ENCODE data around the gene RTRAF.

DNA sequence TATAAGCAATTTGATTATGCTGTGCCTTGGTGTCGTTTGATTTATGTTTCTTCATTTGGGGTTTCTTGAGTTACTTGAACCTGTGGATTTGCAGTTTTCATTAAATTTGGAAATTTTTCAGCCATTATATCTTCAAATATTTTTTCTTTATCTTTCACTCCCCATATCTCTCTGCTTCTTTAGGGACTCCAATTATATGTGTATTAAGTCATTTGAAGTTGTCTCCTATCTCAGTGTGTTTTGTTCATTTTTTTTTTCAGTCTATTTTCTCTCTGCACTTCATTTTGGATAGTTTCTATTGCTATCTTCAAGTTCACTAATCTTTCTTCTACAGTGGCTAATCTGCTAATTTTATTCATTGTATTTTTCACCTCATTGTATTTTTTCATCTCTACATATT is 29.4 kb upstream of the RTRAF start:
- TF ChIP-seq, protein P1, sequence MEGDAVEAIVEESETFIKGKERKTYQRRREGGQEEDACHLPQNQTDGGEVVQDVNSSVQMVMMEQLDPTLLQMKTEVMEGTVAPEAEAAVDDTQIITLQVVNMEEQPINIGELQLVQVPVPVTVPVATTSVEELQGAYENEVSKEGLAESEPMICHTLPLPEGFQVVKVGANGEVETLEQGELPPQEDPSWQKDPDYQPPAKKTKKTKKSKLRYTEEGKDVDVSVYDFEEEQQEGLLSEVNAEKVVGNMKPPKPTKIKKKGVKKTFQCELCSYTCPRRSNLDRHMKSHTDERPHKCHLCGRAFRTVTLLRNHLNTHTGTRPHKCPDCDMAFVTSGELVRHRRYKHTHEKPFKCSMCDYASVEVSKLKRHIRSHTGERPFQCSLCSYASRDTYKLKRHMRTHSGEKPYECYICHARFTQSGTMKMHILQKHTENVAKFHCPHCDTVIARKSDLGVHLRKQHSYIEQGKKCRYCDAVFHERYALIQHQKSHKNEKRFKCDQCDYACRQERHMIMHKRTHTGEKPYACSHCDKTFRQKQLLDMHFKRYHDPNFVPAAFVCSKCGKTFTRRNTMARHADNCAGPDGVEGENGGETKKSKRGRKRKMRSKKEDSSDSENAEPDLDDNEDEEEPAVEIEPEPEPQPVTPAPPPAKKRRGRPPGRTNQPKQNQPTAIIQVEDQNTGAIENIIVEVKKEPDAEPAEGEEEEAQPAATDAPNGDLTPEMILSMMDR (IDR thresholded peaks at IDR 0.05 in 4 of 5, conservative IDR thresholded peaks at IDR 0.05 in 1 of 5) = no peak
- no peak for TF ChIP-seq POLR2A (IDR thresholded peaks at IDR 0.05)

All from gastrocnemius medialis (tissue), 4 donors.